ENCODE results near the gene DEFB123.
A peak's percentile ranks its signal among the peaks of the same experiment; 100 is the strongest.

DEFB123 gene

DNA sequence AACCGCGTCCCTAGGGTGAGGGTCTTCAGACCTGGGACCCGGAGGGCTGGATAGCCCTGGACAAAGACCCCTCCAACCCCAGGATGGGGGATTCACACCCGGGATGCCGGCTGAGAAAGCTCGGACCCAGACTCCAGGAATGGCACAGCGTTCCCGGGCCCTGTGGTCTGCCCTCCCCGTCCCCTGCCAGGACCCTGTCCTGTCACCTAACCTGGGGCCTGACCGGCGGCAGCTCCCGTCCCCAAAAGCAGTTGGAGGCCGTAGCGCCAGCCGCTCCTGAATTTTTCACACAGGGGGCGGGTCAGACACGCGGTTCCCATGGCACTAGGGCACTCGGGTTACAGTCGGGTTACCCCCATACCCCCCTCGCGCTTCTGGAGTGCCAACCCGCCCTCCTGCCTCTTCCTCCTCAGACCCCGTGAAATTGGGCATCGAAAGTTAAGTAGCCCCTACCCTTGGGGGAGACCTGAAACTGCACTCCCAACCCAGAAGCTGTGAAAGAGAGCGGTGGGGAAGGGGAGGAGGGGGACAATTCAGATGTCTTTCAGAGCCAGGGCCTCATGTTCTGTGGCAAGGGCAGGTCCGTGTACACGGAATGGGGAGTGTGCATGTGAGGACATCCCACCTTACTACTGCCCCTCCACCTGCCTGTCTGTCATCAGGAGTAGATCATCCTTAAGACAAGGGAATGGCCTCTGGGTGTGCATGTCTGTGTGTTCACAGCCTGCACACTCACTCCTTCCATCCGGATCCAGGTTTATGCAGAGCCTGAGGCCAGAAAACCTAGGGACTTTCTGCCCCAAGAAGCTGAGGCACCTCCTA lies 35.3 kb downstream of the DEFB123 start:
- Histone ChIP-seq H3K27me3 (ENCODE audit: control insufficient read depth in 1 of 2, insufficient read depth in 2 of 2, low read length in 2 of 2) (peaks cover 9 to 13% of the 10 kb centered on the region in 2 donors), H3K4me1 (ENCODE audit: insufficient read depth, low read length) (peaks cover 4% of the 10 kb centered on the region), H3K9me3 (ENCODE audit: low read length) (no peaks in the 10 kb centered on the region), H3K27ac (ENCODE audit: low read depth, low read length) (no peak overlapping the region), H3K36me3 (ENCODE audit: insufficient read depth, low read length) (no peaks in the 10 kb centered on the region), H3K9ac (ENCODE audit: low read length) (peak overlapping the region; percentile 71), H3K4me3 (ENCODE audit: low read depth in 1 of 2, low read length in 2 of 2) (peak overlapping the region; percentile 42 to 66)

GRCh38 chr20:31476294-31476585 lies 35.8 kb downstream of the DEFB123 start:
- no peak overlapping the region for H3K27ac ChIP-seq (ENCODE audit: low read depth, low read length)
- peaks cover 9 to 13% of the 10 kb centered on the region in 2 donors for H3K27me3 ChIP-seq (ENCODE audit: control insufficient read depth in 1 of 2, insufficient read depth in 2 of 2, low read length in 2 of 2)
- peaks cover 4% of the 10 kb centered on the region for H3K4me1 ChIP-seq (ENCODE audit: insufficient read depth, low read length)
- no peaks in the 10 kb centered on the region for H3K36me3 ChIP-seq (ENCODE audit: insufficient read depth, low read length)
- no peaks in the 10 kb centered on the region for H3K9me3 ChIP-seq (ENCODE audit: low read length)
- H3K9ac ChIP-seq (ENCODE audit: low read length), result no peak overlapping the region
- H3K4me3 ChIP-seq (ENCODE audit: low read depth in 1 of 2, low read length in 2 of 2), result no peak overlapping the region

DNA sequence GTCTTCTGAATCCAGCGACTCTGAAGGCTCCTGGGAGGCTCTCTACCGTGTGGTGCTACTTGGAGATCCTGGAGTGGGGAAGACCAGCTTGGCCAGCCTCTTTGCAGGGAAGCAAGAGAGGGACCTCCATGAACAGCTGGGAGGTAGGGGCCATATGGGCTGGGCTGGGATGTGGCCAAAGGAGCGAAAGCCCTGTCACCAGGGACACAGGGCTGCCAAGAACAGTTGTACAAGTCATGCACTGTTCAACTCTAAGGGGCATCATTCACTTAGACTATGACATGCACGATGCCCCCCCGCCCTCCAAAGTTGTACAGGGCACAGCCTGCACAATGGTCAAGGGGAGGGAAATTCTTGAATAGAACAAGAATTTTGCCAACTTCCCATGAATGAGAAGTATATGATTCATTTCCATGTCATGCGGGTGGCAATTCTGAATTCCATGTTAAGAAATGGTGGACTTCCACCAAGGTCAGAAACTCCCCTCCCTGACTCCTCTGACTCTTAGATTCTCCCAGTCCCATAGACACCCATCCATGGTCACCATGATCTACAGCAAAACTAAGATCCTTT lies 36.3 kb downstream of the DEFB123 start:
- H3K9ac ChIP-seq (ENCODE audit: low read length), result no peak overlapping the region
- no peaks in the 10 kb centered on the region for H3K9me3 ChIP-seq (ENCODE audit: low read length)
- H3K27me3 ChIP-seq (ENCODE audit: control insufficient read depth in 1 of 2, insufficient read depth in 2 of 2, low read length in 2 of 2), result peaks cover 9 to 13% of the 10 kb centered on the region in 2 donors
- H3K36me3 ChIP-seq (ENCODE audit: insufficient read depth, low read length), result no peaks in the 10 kb centered on the region
- no peak overlapping the region for H3K4me3 ChIP-seq (ENCODE audit: low read depth in 1 of 2, low read length in 2 of 2)
- peaks cover 4% of the 10 kb centered on the region for H3K4me1 ChIP-seq (ENCODE audit: insufficient read depth, low read length)
- H3K27ac ChIP-seq (ENCODE audit: low read depth, low read length), result no peak overlapping the region

DNA sequence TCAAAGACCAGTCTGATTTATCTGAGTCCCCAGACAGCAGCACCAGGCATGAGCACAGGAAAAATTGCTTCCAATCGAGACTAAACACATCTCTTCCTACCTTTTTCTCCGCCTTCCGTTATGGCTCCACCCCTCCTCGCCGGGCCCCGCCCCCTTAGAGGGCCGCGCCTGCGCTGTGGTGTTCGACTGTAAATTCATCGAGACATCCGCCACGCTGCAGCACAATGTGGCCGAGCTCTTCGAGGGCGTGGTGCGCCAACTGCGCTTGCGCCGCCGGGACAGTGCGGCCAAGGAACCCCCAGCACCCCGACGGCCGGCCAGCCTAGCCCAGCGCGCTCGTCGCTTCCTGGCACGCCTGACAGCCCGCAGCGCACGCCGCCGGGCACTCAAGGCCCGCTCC lies 43.6 kb downstream of the DEFB123 start:
- no peaks in the 10 kb centered on the region for H3K27me3 ChIP-seq (ENCODE audit: control insufficient read depth in 1 of 2, insufficient read depth in 2 of 2, low read length in 2 of 2)
- no peak overlapping the region for H3K4me3 ChIP-seq (ENCODE audit: low read depth in 1 of 2, low read length in 2 of 2)
- no peak overlapping the region for H3K27ac ChIP-seq (ENCODE audit: low read depth, low read length)
- no peak overlapping the region for H3K9ac ChIP-seq (ENCODE audit: low read length)
- H3K9me3 ChIP-seq (ENCODE audit: low read length), result no peaks in the 10 kb centered on the region
- H3K36me3 ChIP-seq (ENCODE audit: insufficient read depth, low read length), result no peaks in the 10 kb centered on the region
- no peaks in the 10 kb centered on the region for H3K4me1 ChIP-seq (ENCODE audit: insufficient read depth, low read length)

DNA sequence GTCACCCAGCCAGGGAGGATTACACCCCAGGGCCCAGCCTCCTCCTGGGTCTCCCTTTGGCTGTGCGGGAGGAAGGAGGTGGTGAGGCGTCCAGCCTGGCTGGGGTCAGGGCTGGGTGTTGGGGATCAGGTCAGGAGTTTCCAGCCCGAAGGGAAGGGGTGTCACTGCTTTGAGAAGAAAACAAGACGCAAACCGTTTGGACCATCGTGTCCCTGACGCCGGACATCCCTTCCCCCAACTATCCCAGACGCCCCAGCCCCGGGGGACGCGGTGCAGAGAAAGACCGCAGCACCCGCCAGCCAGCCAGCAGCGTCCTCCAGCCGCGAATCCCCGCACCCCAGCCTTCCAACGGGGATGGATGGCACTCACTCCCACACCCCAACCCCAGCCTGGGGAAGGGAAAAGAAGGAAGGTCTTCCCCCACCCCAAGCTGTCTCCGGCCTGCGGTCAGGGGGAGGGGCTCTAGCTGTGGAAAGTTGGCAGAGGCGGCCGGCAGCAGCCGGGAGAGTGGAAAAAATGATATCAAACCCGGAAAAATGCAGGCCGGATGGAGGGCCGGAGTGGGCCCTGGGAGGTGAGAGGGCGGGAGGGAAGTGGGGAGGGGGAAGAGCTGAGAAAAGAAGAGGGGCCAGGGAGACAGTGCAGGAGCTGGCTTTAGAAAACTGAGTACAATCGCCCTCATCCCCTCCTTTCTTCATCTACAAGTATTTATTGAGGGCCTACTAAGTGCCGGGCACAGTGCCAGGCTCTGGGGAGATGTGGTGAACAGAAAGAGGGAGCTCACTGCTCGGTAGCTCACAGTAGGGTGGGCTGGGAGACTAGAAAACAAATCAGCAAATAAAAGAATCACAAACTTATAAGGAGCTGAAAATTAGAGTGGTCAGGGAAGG lies 45.3 kb downstream of the DEFB123 start:
- H3K9ac ChIP-seq (ENCODE audit: low read length), result no peak overlapping the region

GRCh38 chr20:31488115-31488514 lies 47.7 kb downstream of the DEFB123 start:
- H3K4me1 ChIP-seq (ENCODE audit: insufficient read depth, low read length), result no peaks in the 10 kb centered on the region
- H3K9ac ChIP-seq (ENCODE audit: low read length), result no peak overlapping the region
- no peak overlapping the region for H3K27ac ChIP-seq (ENCODE audit: low read depth, low read length)
- H3K36me3 ChIP-seq (ENCODE audit: insufficient read depth, low read length), result no peaks in the 10 kb centered on the region
- H3K9me3 ChIP-seq (ENCODE audit: low read length), result no peaks in the 10 kb centered on the region
- H3K4me3 ChIP-seq (ENCODE audit: low read depth in 1 of 2, low read length in 2 of 2), result no peak overlapping the region
- H3K27me3 ChIP-seq (ENCODE audit: control insufficient read depth in 1 of 2, insufficient read depth in 2 of 2, low read length in 2 of 2), result no peaks in the 10 kb centered on the region

More for the DNA sequence above, 45.3 kb downstream of the DEFB123 start:
- H3K9me3 ChIP-seq (ENCODE audit: low read length), result no peaks in the 10 kb centered on the region
- H3K4me1 ChIP-seq (ENCODE audit: insufficient read depth, low read length), result no peaks in the 10 kb centered on the region
- no peaks in the 10 kb centered on the region for H3K36me3 ChIP-seq (ENCODE audit: insufficient read depth, low read length)
- no peaks in the 10 kb centered on the region for H3K27me3 ChIP-seq (ENCODE audit: control insufficient read depth in 1 of 2, insufficient read depth in 2 of 2, low read length in 2 of 2)
- H3K4me3 ChIP-seq (ENCODE audit: low read depth in 1 of 2, low read length in 2 of 2), result no peak overlapping the region
- H3K27ac ChIP-seq (ENCODE audit: low read depth, low read length), result peak overlapping the region; percentile 58

- H3K4me3 ChIP-seq (ENCODE audit: low read depth in 1 of 2, low read length in 2 of 2), result no peak overlapping the region
- H3K27me3 ChIP-seq (ENCODE audit: control insufficient read depth in 1 of 2, insufficient read depth in 2 of 2, low read length in 2 of 2), result no peaks in the 10 kb centered on the region
- H3K36me3 ChIP-seq (ENCODE audit: insufficient read depth, low read length), result no peaks in the 10 kb centered on the region
- no peak overlapping the region for H3K9ac ChIP-seq (ENCODE audit: low read length)
- no peak overlapping the region for H3K27ac ChIP-seq (ENCODE audit: low read depth, low read length)
- no peaks in the 10 kb centered on the region for H3K4me1 ChIP-seq (ENCODE audit: insufficient read depth, low read length)
- no peaks in the 10 kb centered on the region for H3K9me3 ChIP-seq (ENCODE audit: low read length)
These were observed 48.7 kb downstream of the DEFB123 start for GRCh38 chr20:31489152-31489551.

GRCh38 chr20:31490752-31491151 lies 50.3 kb downstream of the DEFB123 start:
- Histone ChIP-seq H3K4me1 (ENCODE audit: insufficient read depth, low read length) (no peaks in the 10 kb centered on the region), H3K27ac (ENCODE audit: low read depth, low read length) (no peak overlapping the region), H3K4me3 (ENCODE audit: low read depth in 1 of 2, low read length in 2 of 2) (no peak overlapping the region), H3K9ac (ENCODE audit: low read length) (no peak overlapping the region), H3K36me3 (ENCODE audit: insufficient read depth, low read length) (no peaks in the 10 kb centered on the region), H3K9me3 (ENCODE audit: low read length) (no peaks in the 10 kb centered on the region), H3K27me3 (ENCODE audit: control insufficient read depth in 1 of 2, insufficient read depth in 2 of 2, low read length in 2 of 2) (no peaks in the 10 kb centered on the region)

GRCh38 chr20:31494131-31494530 lies 53.7 kb downstream of the DEFB123 start:
- peaks cover 16% of the 10 kb centered on the region for H3K4me1 ChIP-seq (ENCODE audit: insufficient read depth, low read length)
- no peaks in the 10 kb centered on the region for H3K27me3 ChIP-seq (ENCODE audit: control insufficient read depth in 1 of 2, insufficient read depth in 2 of 2, low read length in 2 of 2)
- no peaks in the 10 kb centered on the region for H3K9me3 ChIP-seq (ENCODE audit: low read length)
- no peak overlapping the region for H3K4me3 ChIP-seq (ENCODE audit: low read depth in 1 of 2, low read length in 2 of 2)
- H3K9ac ChIP-seq (ENCODE audit: low read length), result no peak overlapping the region
- no peak overlapping the region for H3K27ac ChIP-seq (ENCODE audit: low read depth, low read length)
- H3K36me3 ChIP-seq (ENCODE audit: insufficient read depth, low read length), result no peaks in the 10 kb centered on the region

DNA sequence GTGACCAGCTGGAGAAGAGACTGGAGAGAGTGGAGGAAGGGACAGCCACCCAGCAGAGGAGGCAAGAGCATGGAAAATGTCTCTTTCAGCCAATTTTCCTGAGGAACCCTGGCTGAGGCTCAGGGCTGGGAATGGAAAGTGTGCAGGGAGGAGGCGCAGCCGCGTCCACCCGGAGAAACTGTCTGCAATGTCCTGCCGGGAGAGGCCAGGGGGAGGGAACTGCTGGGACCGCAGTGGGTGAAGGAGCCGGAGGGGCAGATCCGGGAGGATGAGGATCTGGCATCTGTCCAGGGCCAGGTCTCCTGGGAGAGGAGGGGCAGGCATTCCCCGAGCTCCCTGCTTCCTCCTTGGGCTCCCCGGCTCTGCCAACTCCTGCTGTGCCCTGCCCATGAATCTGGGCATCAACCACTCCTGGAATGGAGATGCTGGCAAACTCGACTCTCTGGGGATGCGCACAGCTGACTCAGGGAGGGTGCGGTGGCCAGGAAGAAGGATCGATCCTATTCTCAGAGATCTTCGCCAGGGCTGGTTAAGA lies 56.4 kb downstream of the DEFB123 start:
- Histone ChIP-seq H3K4me1 (ENCODE audit: insufficient read depth, low read length) (peaks cover 16% of the 10 kb centered on the region), H3K27me3 (ENCODE audit: control insufficient read depth in 1 of 2, insufficient read depth in 2 of 2, low read length in 2 of 2) (no peaks in the 10 kb centered on the region), H3K27ac (ENCODE audit: low read depth, low read length) (no peak overlapping the region), H3K9ac (ENCODE audit: low read length) (no peak overlapping the region), H3K4me3 (ENCODE audit: low read depth in 1 of 2, low read length in 2 of 2) (peak overlapping the region in 1 of 2 donors; percentile 37), H3K9me3 (ENCODE audit: low read length) (no peaks in the 10 kb centered on the region), H3K36me3 (ENCODE audit: insufficient read depth, low read length) (no peaks in the 10 kb centered on the region)

GRCh38 chr20:31497838-31498540 lies 57.6 kb downstream of the DEFB123 start:
- no peak overlapping the region for H3K4me3 ChIP-seq (ENCODE audit: low read depth in 1 of 2, low read length in 2 of 2)
- no peak overlapping the region for H3K27ac ChIP-seq (ENCODE audit: low read depth, low read length)
- no peaks in the 10 kb centered on the region for H3K27me3 ChIP-seq (ENCODE audit: control insufficient read depth in 1 of 2, insufficient read depth in 2 of 2, low read length in 2 of 2)
- no peaks in the 10 kb centered on the region for H3K36me3 ChIP-seq (ENCODE audit: insufficient read depth, low read length)
- H3K9me3 ChIP-seq (ENCODE audit: low read length), result no peaks in the 10 kb centered on the region
- H3K9ac ChIP-seq (ENCODE audit: low read length), result no peak overlapping the region
- peaks cover 16% of the 10 kb centered on the region for H3K4me1 ChIP-seq (ENCODE audit: insufficient read depth, low read length)

Measured in muscle layer of colon (tissue), 2 donors.